HG03103 (cell line): ENCODE measurements around the gene SLC35F3.
"Not testable (repeated sequence)": the region's sequence is repeated elsewhere in the genome, so short reads cannot be mapped to it uniquely, and the experiment has no call there.

Experiments used
- ATAC-seq: cut with Tn5 transposase; IDR thresholded peaks from one replicate; pipeline ENCODE4 v1.9.1; 2021; ENCODE audit warnings: low read depth; ENCODE audit not compliant: unreplicated experiment

Gene SLC35F3

GRCh38 chr1:234094172-234094571, 189.7 kb downstream of the SLC35F3 start:
- no peak for ATAC-seq

- ATAC-seq: no peak
Observed at GRCh38 chr1:234096161-234096770, 191.8 kb downstream of the SLC35F3 start.

GRCh38 chr1:234102583-234102982, 198.1 kb downstream of the SLC35F3 start:
- ATAC-seq: no peak

GRCh38 chr1:234103198-234103597, 198.7 kb downstream of the SLC35F3 start:
- no peak for ATAC-seq

- no peak for ATAC-seq
Observed at GRCh38 chr1:234106032-234106431, 201.6 kb downstream of the SLC35F3 start.

GRCh38 chr1:234107416-234108021, 203.0 kb downstream of the SLC35F3 start:
- no peak for ATAC-seq

GRCh38 chr1:234108921-234109320, 204.4 kb downstream of the SLC35F3 start:
- no peak for ATAC-seq

GRCh38 chr1:234109840-234110239, 205.4 kb downstream of the SLC35F3 start:
- ATAC-seq: no peak

GRCh38 chr1:234111458-234112142, 207.1 kb downstream of the SLC35F3 start:
- ATAC-seq: no peak

- ATAC-seq: no peak
Observed at GRCh38 chr1:234114648-234115307, 210.3 kb downstream of the SLC35F3 start.

GRCh38 chr1:234118911-234119310, 214.4 kb downstream of the SLC35F3 start:
- ATAC-seq: no peak

- ATAC-seq: no peak
Observed at GRCh38 chr1:234119431-234119830, 215.0 kb downstream of the SLC35F3 start.

GRCh38 chr1:234120327-234120944, 216.0 kb downstream of the SLC35F3 start:
- no peak for ATAC-seq

GRCh38 chr1:234121659-234122058, 217.2 kb downstream of the SLC35F3 start:
- not testable (repeated sequence) for ATAC-seq

- ATAC-seq: not testable (repeated sequence)
Observed at GRCh38 chr1:234122571-234122970, 218.1 kb downstream of the SLC35F3 start.

- no peak for ATAC-seq
Observed at GRCh38 chr1:234123867-234124266, 219.4 kb downstream of the SLC35F3 start.

GRCh38 chr1:234125283-234125682, 220.8 kb downstream of the SLC35F3 start:
- ATAC-seq: no peak

- no peak for ATAC-seq
Observed at GRCh38 chr1:234125714-234126113, 221.2 kb downstream of the SLC35F3 start.

GRCh38 chr1:234127026-234127671, 222.7 kb downstream of the SLC35F3 start:
- ATAC-seq: no peak

- ATAC-seq: no peak
Observed at GRCh38 chr1:234132795-234133194, 228.3 kb downstream of the SLC35F3 start.
